ENCODE measurements around the gene SMIM7.

The SMIM7 gene

DNA sequence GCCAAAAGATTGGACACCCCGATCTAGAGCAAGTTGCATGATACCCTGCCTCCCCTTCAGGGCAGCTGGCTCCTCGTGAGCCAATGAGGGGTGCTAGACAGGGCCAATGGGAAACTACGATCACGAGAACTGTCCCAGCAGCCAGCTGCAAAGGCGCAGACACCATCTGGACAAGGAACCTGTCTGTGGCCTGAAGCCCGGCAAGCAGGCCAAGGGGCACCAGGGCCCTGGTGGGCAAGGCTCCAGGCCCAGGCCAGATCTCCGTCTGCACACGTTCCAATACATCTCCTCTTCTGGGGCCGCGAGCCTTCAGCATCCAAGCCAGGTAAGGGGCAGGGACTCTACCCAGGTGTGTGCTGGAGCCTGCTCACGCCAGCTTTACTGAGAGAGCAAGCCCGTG lies 52.1 kb downstream of the SMIM7 start:
- peak overlapping the region; percentile 72 to 79 for H3K27ac ChIP-seq
- TF ChIP-seq, protein P1, sequence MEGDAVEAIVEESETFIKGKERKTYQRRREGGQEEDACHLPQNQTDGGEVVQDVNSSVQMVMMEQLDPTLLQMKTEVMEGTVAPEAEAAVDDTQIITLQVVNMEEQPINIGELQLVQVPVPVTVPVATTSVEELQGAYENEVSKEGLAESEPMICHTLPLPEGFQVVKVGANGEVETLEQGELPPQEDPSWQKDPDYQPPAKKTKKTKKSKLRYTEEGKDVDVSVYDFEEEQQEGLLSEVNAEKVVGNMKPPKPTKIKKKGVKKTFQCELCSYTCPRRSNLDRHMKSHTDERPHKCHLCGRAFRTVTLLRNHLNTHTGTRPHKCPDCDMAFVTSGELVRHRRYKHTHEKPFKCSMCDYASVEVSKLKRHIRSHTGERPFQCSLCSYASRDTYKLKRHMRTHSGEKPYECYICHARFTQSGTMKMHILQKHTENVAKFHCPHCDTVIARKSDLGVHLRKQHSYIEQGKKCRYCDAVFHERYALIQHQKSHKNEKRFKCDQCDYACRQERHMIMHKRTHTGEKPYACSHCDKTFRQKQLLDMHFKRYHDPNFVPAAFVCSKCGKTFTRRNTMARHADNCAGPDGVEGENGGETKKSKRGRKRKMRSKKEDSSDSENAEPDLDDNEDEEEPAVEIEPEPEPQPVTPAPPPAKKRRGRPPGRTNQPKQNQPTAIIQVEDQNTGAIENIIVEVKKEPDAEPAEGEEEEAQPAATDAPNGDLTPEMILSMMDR (IDR thresholded peaks at IDR 0.05) = no peak
- H3K4me3 ChIP-seq = no peak overlapping the region
- DNase-seq (ENCODE audit: low spot score) = no peak

DNA sequence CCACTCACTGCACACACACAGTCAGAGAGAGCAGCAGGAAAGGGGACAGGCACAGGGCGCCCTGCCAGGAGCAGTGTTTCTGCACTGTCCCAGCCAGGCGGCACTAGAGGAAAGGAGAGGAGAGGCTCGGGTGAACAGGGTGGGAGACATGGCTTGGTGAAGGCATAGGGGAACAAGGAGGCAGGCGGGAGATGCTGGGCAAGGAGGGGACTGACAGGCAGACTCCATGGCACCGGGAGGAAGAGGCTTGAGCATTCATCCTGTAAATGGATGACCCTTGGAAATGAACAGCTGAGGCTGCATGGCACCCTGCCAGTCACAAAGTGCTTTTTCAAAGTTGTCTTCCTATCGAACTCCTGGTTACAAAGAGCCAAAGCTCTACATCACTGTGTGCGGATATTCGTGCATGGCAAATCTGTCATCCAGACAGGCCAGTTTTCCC lies 54.4 kb downstream of the SMIM7 start:
- H3K27ac ChIP-seq = no peak overlapping the region
- TF ChIP-seq, protein P1 (IDR thresholded peaks at IDR 0.05) = no peak
- no peak for DNase-seq (ENCODE audit: low spot score)

DNA sequence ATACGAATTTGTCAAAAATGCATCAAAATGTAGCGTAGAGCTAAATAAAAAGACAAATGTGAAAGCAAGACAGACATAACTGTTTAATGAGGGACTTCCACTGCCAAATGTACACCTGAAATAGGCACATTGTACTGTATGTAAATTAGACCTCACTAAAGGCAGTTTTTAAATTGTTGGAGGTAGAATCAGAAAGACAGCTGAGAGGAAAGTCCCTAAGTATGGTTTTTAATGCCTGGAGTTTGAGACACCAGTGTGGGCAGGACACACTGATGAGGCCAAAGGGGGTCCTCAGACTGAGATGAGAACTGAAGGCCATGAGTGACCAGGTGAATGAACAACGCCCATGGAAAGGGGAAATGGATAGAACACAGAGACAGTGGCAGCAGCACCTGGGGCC lies 54.8 kb downstream of the SMIM7 start:
- TF ChIP-seq, protein P1 (IDR thresholded peaks at IDR 0.05) = no peak
- DNase-seq (ENCODE audit: low spot score) = no peak
- Histone ChIP-seq H3K27ac (no peak overlapping the region), H3K4me3 (no peak overlapping the region)

More for the DNA sequence above, 54.4 kb downstream of the SMIM7 start:
- H3K4me3 ChIP-seq = no peak overlapping the region

DNA sequence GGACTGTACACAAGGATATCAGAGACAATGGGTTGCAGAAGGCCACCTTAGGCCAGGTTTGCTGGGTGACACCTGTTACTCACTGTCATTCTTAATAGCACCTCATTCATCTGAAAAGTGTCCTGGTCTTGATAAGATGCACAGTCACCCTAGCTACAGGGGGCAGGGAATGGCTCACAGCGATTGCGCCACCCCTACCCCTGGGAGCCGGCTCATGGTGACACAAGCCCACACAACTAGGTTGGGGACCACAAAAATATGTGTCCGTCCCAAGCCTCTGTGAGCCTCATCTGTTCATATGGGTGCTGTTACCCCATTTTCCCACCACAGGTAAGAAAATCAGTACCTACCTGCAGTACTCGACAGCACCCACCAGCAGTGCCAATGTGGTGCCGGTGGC lies 55.3 kb downstream of the SMIM7 start:
- no peak overlapping the region for H3K27ac ChIP-seq
- no peak overlapping the region for H3K4me3 ChIP-seq
- DNase-seq (ENCODE audit: low spot score) = no peak
- TF ChIP-seq, protein P1 (IDR thresholded peaks at IDR 0.05) = no peak

DNA sequence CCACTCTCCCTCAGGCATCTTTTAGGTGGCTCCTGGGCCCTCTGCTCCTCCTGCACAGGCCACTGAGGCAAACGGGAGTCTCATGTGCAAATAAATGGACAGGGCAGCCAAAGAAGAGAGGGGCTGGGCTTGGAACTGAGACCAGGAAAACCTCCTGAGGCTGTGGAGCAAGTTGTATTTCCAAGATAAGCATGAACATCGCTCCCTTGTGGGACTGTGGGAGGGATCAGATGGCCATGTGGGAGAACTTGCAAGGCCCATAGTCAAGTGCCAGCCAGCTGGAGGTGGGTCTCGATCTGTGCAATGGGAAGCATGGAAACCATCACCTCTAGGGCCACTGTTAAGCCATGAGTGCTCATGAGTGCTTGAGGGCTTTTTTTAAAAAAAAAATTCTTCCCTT lies 56.9 kb downstream of the SMIM7 start:
- Histone ChIP-seq H3K4me3 (no peak overlapping the region), H3K27ac (no peak overlapping the region)
- TF ChIP-seq, protein P1 (IDR thresholded peaks at IDR 0.05) = no peak
- no peak for DNase-seq (ENCODE audit: low spot score)

DNA sequence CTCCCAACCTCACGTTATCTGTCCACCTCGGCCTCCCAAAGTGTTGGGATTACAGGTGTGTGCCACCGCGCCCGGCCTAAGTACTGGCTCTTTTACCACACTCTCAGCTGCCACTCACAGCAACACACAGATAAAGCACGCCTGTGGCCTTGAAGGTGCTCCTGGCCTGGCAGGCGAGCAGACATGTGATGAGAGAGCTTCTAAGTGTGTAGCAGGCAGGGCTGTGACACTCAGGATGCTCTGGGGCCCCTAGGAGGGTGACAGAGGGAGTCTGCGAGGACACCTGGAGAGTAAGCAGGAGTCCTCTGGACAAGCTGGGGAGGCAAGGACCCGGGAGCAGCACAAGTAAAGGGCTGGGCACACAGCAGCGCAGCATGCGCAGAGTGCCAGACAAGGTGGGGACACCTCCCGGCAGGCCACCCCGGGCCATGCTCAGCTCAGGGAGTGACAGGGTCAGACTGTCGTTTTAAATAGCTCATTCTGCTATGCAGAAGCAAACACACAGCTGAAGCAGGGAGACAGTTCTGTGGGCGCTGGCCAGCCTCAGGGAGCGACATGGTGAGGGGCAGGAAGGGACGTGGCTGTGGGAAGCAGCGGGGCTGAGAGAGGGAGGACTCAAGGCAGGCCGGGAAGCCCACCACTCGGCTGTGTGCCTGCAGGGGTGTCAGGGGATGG lies 58.4 kb downstream of the SMIM7 start:
- no peak for DNase-seq (ENCODE audit: low spot score)
- Histone ChIP-seq H3K4me3 (no peak overlapping the region), H3K27ac (no peak overlapping the region)
- TF ChIP-seq, protein P1 (IDR thresholded peaks at IDR 0.05) = no peak

DNA sequence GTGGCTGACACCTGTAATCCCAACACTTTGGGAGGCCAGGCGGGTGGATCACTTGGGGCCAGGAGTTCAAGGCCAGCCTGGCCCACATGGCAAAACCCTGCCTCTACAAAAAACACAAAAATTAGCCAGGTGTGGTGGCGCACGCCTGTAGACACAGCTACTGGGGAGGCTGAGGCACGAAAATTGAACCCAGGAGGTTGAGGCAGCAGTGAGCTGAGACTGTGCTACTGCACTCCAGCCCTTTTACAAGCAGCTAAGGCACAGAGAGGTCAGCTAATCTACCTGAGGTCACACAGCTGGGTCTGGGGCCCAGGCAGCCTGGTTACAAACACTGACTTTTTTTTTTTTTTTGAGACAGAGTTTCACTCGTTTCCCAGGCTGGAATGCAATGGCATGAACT lies 59.1 kb downstream of the SMIM7 start:
- H3K27ac ChIP-seq = no peak overlapping the region
- no peak overlapping the region for H3K4me3 ChIP-seq
- TF ChIP-seq, protein P1 (IDR thresholded peaks at IDR 0.05) = no peak
- DNase-seq (ENCODE audit: low spot score) = no peak
